ENCODE measurements around the gene TBC1D22B.

TBC1D22B gene

DNA sequence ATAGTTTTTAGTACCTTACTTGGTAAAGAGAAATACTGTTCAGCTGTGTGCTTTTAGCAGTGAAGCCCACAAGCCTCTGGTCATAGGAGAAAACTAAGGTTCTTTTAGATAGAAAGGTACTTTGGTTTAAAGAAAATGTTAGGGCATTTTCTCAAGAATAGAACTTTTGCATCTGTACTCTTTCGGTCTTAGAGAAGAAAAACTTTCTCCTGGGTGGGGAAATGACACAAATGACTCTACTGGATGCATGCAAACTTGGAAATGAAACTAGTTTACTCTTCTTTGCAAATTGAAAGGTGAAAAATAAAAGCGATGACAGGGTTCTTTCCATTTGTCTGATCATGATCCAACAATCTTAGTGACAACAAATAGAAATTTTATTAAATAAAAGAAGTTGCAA lies 2.5 kb downstream of the TBC1D22B start:
- TF ChIP-seq, protein P1, sequence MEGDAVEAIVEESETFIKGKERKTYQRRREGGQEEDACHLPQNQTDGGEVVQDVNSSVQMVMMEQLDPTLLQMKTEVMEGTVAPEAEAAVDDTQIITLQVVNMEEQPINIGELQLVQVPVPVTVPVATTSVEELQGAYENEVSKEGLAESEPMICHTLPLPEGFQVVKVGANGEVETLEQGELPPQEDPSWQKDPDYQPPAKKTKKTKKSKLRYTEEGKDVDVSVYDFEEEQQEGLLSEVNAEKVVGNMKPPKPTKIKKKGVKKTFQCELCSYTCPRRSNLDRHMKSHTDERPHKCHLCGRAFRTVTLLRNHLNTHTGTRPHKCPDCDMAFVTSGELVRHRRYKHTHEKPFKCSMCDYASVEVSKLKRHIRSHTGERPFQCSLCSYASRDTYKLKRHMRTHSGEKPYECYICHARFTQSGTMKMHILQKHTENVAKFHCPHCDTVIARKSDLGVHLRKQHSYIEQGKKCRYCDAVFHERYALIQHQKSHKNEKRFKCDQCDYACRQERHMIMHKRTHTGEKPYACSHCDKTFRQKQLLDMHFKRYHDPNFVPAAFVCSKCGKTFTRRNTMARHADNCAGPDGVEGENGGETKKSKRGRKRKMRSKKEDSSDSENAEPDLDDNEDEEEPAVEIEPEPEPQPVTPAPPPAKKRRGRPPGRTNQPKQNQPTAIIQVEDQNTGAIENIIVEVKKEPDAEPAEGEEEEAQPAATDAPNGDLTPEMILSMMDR (IDR thresholded peaks at IDR 0.05; ENCODE audit: low read depth, low read length) = no peak
- no peaks in the 10 kb centered on the region for H3K9me3 ChIP-seq
- no peak for DNase-seq
- H3K4me3 ChIP-seq (ENCODE audit: low read depth, low read length) = no peak overlapping the region
- H3K4me1 ChIP-seq = no peaks in the 10 kb centered on the region; the same call in none of the 2 replicates
- no peaks in the 10 kb centered on the region for H3K36me3 ChIP-seq
- H3K27me3 ChIP-seq = no peaks in the 10 kb centered on the region

DNA sequence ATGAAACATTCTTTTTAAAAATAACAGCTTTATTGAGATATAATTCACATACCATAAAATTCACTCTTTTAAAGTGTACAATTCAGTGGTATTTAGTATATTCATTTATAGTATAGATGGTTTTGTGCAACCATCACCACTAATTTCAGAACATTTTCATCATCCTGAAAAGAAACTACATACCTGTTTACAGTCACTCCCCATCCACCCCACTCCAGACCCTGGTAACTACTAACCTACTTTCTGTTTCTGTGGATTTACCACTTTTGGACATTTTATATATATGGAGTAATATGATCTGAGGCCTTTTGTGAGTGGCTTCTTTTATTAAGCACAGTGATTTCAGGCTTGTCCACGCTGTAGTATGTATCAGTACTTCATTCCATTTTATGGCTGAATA lies 2.9 kb downstream of the TBC1D22B start:
- Histone ChIP-seq H3K27me3 (no peaks in the 10 kb centered on the region), H3K4me3 (ENCODE audit: low read depth, low read length) (no peak overlapping the region), H3K4me1 (no peaks in the 10 kb centered on the region; the same call in none of the 2 replicates), H3K9me3 (no peaks in the 10 kb centered on the region), H3K36me3 (no peaks in the 10 kb centered on the region)
- TF ChIP-seq, protein P1 (IDR thresholded peaks at IDR 0.05; ENCODE audit: low read depth, low read length) = no peak
- no peak for DNase-seq

- Histone ChIP-seq H3K27me3 (no peaks in the 10 kb centered on the region), H3K36me3 (no peaks in the 10 kb centered on the region), H3K4me1 (no peaks in the 10 kb centered on the region; the same call in none of the 2 replicates), H3K4me3 (ENCODE audit: low read depth, low read length) (no peak overlapping the region), H3K9me3 (no peaks in the 10 kb centered on the region)
- no peak for DNase-seq
- TF ChIP-seq, protein P1 (IDR thresholded peaks at IDR 0.05; ENCODE audit: low read depth, low read length) = no peak
Observed at GRCh38 chr6:37261198-37261597, 3.6 kb downstream of the TBC1D22B start.

- TF ChIP-seq, protein P1 (IDR thresholded peaks at IDR 0.05; ENCODE audit: low read depth, low read length) = no peak
- Histone ChIP-seq H3K27me3 (no peaks in the 10 kb centered on the region), H3K9me3 (no peaks in the 10 kb centered on the region), H3K4me3 (ENCODE audit: low read depth, low read length) (no peak overlapping the region), H3K36me3 (no peaks in the 10 kb centered on the region), H3K4me1 (no peaks in the 10 kb centered on the region; the same call in none of the 2 replicates)
- DNase-seq = no peak
Observed at GRCh38 chr6:37262446-37263026, 5.0 kb downstream of the TBC1D22B start.

- no peaks in the 10 kb centered on the region for H3K27me3 ChIP-seq
- H3K9me3 ChIP-seq = no peaks in the 10 kb centered on the region
- TF ChIP-seq, protein P1 (IDR thresholded peaks at IDR 0.05; ENCODE audit: low read depth, low read length) = no peak
- H3K36me3 ChIP-seq = no peaks in the 10 kb centered on the region
- no peak overlapping the region for H3K4me3 ChIP-seq (ENCODE audit: low read depth, low read length)
- DNase-seq = no peak
- no peaks in the 10 kb centered on the region; the same call in none of the 2 replicates for H3K4me1 ChIP-seq
Observed at GRCh38 chr6:37265001-37265400, 7.4 kb downstream of the TBC1D22B start.

DNA sequence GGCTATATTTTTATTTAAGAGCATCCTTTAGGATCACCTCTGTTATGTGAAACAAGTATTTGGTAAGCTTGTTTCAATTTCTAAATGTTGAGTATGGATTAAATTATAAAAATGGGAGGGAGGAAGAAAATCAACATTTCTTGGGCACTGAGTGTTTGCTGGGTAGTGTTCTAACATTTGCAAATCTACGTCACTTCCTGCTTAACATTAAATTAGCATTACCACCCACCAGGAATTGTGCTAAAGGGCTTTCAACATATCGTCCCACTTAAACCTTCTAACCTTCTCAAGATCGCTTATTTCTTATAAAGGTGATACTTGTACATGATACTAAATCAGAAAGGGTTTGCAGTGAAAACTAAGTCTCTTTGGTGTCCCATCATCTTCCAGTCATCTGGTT lies 8.3 kb downstream of the TBC1D22B start:
- no peaks in the 10 kb centered on the region; the same call in none of the 2 replicates for H3K4me1 ChIP-seq
- H3K4me3 ChIP-seq (ENCODE audit: low read depth, low read length) = no peak overlapping the region
- DNase-seq = no peak
- H3K36me3 ChIP-seq = no peaks in the 10 kb centered on the region
- no peaks in the 10 kb centered on the region for H3K27me3 ChIP-seq
- TF ChIP-seq, protein P1 (IDR thresholded peaks at IDR 0.05; ENCODE audit: low read depth, low read length) = no peak
- no peaks in the 10 kb centered on the region for H3K9me3 ChIP-seq

Measured in BE2C (cell line).